ENCODE results near the gene KIAA0232. TPM values are rescaled to one million over a fixed set of nuclear protein-coding genes. Genes with fewer than 3 reads are reported as not detected.

KIAA0232 gene
- total RNA-seq, 1 experiment from 2014 or later = 28.5 TPM

GRCh38 chr4:6907658-6908191, 125.2 kb downstream of the KIAA0232 start:
- Histone ChIP-seq H2BK20ac (ENCODE audit: low read depth, low read length, poor library complexity, severe bottlenecking) (no peak overlapping the region), H3K4ac (ENCODE audit: low read depth, low read length) (no peak overlapping the region), H2BK15ac (ENCODE audit: low read depth, low read length) (no peak overlapping the region), H3K9me3 (ENCODE audit: control insufficient read depth, low read depth, low read length) (no peaks in the 10 kb centered on the region), H3K79me1 (ENCODE audit: insufficient read depth, low read depth, low read length, poor library complexity, severe bottlenecking) (peaks cover 3% of the 10 kb centered on the region), H3T11ph (ENCODE audit: low read length) (no peak overlapping the region), H3K14ac (ENCODE audit: insufficient read depth, low read length) (no peak overlapping the region), H3K27ac (ENCODE audit: insufficient read length, low read depth, low read length) (no peak overlapping the region), H4K8ac (replicated peaks; ENCODE audit: insufficient read length, low read depth, low read length) (no peak overlapping the region), H3K4me2 (ENCODE audit: insufficient read depth, insufficient read length, low read length) (peak overlapping the region; percentile 30), H3K79me2 (ENCODE audit: insufficient read depth, low read length) (peaks cover 2% of the 10 kb centered on the region; the same call in 1 of the 2 replicates), H2BK5ac (ENCODE audit: insufficient read length, low read length) (no peak overlapping the region), H2BK12ac (ENCODE audit: insufficient read length, low read depth, low read length) (no peak overlapping the region), H3K23me2 (ENCODE audit: insufficient read length, low read depth, low read length, poor library complexity, severe bottlenecking) (peaks cover 20% of the 10 kb centered on the region), H4K20me1 (ENCODE audit: control insufficient read depth, insufficient read depth, insufficient read length) (no peaks in the 10 kb centered on the region), H3K4me1 (ENCODE audit: insufficient read depth, low read length) (peaks cover 2% of the 10 kb centered on the region; the same call in 1 of the 2 replicates), H4K91ac (ENCODE audit: insufficient read length, low read depth, low read length) (no peak overlapping the region), H2AK5ac (ENCODE audit: insufficient read length, low read length) (no peak overlapping the region), H3K27me3 (ENCODE audit: insufficient read depth, low read length) (no peaks in the 10 kb centered on the region), H3K56ac (ENCODE audit: insufficient read length, low read depth, low read length) (no peak overlapping the region), H2AFZ (ENCODE audit: low read length) (no peak overlapping the region), H3K23ac (ENCODE audit: insufficient read length, low read depth, low read length) (no peak overlapping the region), H3K18ac (ENCODE audit: insufficient read length, low read depth, low read length) (no peak overlapping the region), H3K9ac (ENCODE audit: extremely low read depth, insufficient read length, low read length) (no peak overlapping the region), H4K5ac (ENCODE audit: insufficient read length, low read depth, low read length) (no peak overlapping the region), H2BK120ac (ENCODE audit: low read depth, low read length, poor library complexity, severe bottlenecking) (no peak overlapping the region)
- Mint-ChIP-seq H3K36me3 (ENCODE audit: insufficient read depth in 1 of 3, low read depth in 3 of 3) (no peaks in the 10 kb centered on the region), H3K27me3 (ENCODE audit: low read depth) (peaks cover 37% of the 10 kb centered on the region), H3K27ac (no peak overlapping the region; a peak in 1 of 7 replicates), H3K4me3 (peak overlapping the region; percentile 31 to 56), H3K9me3 (no peaks in the 10 kb centered on the region; a peak in 1 of 5 replicates), H3K4me1 (peaks cover 31 to 32% of the 10 kb centered on the region in 2 experiments)
- TF ChIP-seq, protein P1, sequence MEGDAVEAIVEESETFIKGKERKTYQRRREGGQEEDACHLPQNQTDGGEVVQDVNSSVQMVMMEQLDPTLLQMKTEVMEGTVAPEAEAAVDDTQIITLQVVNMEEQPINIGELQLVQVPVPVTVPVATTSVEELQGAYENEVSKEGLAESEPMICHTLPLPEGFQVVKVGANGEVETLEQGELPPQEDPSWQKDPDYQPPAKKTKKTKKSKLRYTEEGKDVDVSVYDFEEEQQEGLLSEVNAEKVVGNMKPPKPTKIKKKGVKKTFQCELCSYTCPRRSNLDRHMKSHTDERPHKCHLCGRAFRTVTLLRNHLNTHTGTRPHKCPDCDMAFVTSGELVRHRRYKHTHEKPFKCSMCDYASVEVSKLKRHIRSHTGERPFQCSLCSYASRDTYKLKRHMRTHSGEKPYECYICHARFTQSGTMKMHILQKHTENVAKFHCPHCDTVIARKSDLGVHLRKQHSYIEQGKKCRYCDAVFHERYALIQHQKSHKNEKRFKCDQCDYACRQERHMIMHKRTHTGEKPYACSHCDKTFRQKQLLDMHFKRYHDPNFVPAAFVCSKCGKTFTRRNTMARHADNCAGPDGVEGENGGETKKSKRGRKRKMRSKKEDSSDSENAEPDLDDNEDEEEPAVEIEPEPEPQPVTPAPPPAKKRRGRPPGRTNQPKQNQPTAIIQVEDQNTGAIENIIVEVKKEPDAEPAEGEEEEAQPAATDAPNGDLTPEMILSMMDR (conservative IDR thresholded peaks at IDR 0.05) = peak; percentile 72
- no CpG with 5 or more reads among the region's 22 CpGs for WGBS (ENCODE audit: extremely low coverage, insufficient read length, low lambda C conversion rate)
- peak; percentile 71 for DNase-seq

Measured in H9 (cell line).